C1 segment of cervical spinal cord (tissue), 14 donors: ENCODE results near the gene EP400.
"Not testable (repeated sequence)": the region's sequence is repeated elsewhere in the genome, so short reads cannot be mapped to it uniquely, and the experiment has no call there.

Experiments used
- DNase-seq, 14 donors: peaks; one replicate each; lab custom pipeline; 2025; lab: John Stamatoyannopoulos, UW

EP400 gene

DNA sequence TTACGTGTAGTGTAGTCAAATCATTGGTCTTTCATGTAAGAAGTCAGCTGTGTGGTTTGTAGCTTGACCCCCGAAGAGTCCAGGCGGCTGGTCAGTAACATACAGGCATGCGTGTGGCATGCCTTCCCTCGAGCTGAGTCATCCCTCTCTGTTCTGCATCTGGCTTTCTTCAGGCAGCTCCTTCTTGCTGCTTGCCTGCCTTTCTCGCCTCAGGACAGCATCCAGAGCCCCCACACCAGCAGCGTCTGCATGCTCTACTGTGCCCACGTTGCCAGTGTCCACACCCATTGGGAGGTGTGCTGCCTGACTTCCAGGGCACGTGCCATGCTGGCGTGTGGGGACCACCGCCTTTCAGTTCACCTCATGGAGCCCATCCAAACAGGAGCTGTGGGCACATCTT lies 96.8 kb downstream of the EP400 start:
- no peak for DNase-seq

DNA sequence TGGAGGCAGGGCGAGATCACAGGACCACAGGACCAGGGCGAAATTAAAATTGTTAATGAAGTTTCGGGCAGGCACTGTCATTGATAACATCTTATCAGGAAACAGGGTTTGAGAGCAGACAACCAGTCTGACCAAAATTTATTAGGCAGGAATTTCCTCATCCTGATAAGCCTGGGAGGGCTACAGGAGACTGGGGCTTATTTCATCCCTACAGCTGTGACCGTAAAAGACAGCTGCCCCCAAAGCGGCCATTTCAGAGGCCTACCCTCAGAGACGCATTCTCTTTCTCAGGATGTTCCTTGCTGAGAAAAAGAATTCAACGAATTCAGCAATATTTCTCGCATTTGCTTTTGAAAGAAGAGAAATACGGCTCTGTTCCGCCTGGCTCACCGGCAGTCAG lies 97.9 kb downstream of the EP400 start:
- not testable (repeated sequence) for DNase-seq

- DNase-seq: no peak
Observed at GRCh38 chr12:132049442-132049841, 99.7 kb downstream of the EP400 start.

DNA sequence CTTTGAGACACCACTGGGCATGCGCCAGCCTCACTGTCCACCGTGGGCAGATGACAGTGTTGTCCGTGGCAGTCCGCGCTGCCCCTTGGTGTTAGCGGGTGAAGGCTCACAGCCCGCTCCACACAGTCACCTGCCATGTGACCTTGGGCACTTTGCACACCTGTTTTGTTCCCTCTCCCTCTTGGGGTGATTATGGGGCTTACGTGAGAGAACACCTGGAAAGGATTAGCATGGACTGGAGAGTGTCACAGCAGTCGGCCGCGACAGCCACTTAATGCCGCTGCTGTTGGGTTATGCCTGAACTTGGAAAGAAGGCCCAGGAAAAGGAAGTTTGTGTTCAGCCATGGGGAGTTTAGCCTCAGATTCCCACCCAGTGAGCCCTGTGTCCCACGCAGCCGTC lies 100.1 kb downstream of the EP400 start:
- DNase-seq: no peak

- not testable (repeated sequence) for DNase-seq
Observed at GRCh38 chr12:132051718-132052117, 102.0 kb downstream of the EP400 start.

- DNase-seq: no peak
Observed at GRCh38 chr12:132052196-132052932, 102.6 kb downstream of the EP400 start.

- DNase-seq: no peak
Observed at GRCh38 chr12:132053338-132054330, 103.9 kb downstream of the EP400 start.

DNA sequence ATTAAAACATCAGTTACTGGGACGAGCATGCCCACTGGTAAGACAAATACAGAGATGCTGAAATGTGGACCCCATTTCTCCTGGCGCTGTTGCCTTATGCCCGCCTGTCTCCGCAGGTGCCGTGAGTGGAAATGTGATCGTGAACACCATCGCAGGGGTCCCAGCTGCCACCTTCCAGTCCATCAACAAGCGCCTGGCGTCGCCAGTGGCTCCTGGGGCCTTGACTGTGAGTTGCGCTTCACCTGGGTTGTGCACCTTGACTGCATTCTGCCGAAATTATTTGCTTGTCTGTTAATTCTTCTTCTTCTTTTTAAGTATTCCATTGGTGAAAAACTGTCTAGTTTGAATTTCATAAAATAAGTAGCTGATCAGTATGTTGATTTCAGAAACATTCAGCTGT lies 105.2 kb downstream of the EP400 start:
- DNase-seq: no peak

DNA sequence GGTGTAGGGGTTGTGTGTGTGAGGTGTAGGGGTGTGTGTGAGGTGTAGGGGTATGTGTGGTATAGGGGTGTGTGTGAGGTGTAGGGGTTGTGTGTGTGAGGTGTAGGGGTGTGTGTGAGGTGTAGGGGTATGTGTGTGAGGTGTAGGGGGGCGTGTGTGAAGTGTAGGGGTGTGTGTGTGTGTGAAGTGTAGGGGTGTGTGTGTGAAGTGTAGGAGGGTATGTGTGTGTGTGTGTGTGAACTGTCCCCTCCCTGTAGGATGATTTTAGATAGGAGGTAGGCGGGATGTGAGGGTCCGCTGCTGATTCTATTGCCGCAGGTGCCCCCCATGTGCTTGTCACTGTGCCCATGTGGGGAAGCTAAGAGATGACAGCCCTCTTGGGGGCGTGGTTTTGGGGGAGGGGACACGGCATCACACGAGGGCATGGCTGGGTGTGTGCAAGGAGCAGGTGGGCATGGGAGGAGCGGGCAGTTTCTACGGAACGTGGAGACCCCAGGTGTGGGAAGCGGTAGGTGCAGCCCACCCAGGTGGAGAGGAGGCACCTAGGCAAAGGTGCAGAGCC lies 105.9 kb downstream of the EP400 start:
- no peak for DNase-seq

GRCh38 chr12:132056320-132056719 lies 106.6 kb downstream of the EP400 start:
- no peak for DNase-seq

DNA sequence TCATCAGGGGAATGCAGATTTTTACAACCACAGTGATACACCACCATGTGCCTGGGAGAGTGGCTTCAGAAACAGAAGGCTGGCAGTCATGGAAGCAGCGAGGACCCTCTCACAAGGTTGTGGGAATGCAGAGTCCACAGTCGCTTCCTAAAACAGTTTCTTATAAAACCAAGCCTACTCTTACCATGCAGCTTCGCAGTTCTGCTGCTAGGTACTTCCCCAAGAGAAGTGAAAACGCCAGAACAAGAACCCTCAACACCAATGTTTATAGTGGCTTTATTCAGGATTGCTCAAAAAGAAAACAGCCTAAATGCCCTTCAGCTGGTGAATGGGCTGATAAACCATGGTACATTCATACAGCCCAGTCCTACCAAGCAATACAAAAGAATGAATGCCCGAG lies 107.2 kb downstream of the EP400 start:
- DNase-seq: no peak

- no peak for DNase-seq
Observed at GRCh38 chr12:132057691-132058090, 107.9 kb downstream of the EP400 start.

GRCh38 chr12:132061197-132061596 lies 111.5 kb downstream of the EP400 start:
- no peak for DNase-seq

DNA sequence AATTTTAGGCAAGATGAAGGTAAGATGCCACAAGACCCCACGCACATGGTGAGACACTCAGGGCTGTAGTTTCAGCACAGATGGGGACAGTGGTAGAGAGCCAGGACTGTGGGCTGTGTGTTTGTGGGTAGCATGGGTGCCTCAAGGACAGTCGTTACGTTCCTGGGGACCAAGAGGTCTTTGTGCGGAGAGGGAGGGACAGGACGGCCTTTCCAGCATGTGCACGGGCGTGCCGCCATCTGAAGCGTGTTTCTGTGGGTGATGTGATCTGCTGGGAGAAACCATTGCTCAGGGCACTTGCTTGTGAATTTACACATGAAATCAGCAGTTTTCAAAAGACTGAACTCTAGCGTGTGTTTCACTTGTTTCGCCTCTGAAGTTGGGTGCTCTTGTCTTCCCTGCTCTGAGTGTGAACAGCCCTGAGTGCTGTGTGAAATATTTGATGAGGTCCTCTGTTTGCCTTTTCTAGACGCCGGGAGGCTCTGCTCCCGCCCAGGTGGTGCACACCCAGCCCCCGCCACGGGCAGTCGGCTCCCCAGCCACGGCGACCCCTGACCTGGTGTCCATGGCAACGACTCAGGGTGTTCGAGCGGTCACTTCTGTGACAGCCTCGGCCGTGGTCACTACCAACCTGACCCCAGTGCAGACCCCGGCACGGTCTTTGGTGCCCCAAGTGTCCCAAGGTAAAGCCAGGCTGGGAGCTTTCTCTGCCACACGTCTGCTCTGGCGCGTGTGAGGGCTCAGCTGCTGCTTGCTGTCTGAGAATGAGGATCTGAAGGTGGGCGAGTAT lies 112.1 kb downstream of the EP400 start:
- DNase-seq: no peak

DNA sequence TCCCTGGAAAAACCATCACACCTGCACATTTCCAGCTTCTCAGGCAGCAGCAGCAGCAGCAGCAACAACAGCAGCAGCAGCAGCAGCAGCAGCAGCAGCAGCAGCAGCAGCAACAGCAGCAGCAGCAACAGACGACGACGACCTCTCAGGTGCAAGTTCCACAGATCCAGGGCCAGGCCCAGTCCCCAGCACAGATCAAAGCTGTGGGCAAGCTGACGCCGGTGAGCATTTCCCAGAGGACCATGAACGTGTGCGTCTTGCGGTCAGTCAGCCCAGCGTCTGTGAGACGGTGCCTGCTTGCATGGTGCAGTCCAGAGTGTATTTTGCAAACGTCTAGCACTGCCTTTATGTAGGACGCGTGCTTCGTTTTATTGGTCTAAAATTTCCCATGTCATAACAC lies 112.7 kb downstream of the EP400 start:
- DNase-seq: no peak

DNA sequence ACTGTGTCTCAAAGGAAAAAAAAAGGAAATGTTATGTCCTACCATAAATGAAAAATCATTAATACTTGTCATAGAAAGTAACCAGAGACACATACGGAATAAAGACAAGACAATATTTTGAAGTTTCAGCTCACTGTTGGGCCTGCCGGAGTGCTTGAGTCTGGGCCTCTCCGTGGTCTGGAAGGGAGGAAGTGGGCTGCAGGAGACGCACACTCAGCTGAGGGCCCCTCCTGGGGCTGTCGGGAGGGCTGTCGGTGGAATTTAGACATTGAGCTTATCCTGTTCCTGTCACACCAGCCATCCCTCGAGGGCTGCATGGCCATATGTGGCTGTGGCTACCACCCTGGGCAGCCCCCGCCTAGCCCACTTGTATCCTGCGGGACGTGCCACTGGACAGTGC lies 113.7 kb downstream of the EP400 start:
- no peak for DNase-seq

- DNase-seq: no peak
Observed at GRCh38 chr12:132064631-132065030, 114.9 kb downstream of the EP400 start.

DNA sequence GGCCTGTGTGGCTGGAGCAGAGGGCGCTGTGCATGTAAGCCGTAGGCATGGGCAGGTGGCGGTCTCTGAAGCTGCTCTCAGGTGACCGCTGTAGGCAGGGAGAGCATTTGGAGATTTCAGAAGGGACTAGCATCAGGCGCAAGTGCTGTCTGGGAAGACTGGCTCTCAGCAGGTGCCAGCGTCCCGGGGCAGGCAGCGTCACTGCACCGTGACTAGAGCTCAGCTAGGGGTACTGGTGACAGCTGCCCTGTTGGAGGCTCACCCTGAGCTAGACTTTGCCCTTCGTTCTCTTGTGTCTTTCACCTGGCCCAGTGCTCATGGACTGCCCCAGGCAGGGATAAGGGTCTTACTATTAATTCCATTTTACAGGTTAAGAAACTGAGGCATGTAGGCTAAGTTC lies 115.5 kb downstream of the EP400 start:
- no peak for DNase-seq

DNA sequence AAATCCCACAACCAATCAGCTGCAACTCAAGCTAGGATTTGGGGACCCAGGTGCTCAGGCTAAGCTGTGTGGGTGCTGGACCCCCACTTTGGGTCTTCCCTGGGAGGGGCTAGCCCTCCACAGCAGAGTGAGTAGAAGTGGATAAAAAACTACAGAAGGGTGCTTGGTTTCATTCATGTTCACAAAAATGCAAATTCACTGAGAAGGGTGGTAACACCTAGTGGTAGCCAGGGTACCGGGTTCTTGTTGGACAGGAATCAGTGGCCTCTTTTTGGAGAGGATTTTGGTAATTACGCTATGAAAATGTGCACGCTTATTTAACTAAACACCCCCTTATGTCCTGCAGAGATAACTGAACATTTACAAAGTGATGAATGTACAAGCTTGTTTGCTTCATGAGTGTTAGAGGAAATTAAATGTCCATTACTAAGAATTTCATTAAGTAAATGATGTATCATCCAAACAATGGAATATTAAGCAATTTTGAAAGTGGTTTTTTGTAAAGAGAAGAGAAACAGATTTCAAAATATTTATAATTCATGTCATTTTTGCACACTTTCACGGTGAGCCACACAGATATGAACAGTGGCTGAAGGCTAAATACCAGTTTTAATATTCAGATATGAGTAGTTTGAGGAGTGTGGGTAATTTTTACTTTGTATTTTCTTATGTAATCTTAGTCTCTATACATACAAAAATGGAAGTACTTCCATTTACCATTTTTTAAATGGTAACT lies 116.0 kb downstream of the EP400 start:
- no peak for DNase-seq

GRCh38 chr12:132066345-132066685 lies 116.6 kb downstream of the EP400 start:
- no peak for DNase-seq

DNA sequence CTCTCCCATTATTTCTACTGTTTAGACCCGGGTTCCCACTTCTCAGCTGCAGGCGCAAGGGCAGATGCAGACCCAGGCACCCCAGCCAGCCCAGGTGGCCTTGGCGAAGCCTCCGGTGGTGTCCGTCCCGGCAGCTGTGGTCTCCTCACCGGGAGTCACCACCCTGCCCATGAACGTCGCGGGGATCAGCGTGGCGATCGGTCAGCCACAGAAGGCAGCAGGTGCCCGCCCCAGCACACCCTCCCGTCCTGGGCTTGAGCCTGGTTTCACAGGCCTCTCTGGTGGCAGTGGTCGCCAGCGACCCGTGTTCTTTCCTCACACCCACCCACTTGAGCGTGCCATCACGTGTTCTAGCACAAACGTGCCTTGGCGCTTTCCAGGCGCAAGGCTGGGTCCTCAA lies 117.0 kb downstream of the EP400 start:
- DNase-seq: no peak
